Aorta (tissue), 5 donors: ENCODE measurements around the gene TBC1D8. TPM values are rescaled to one million over a fixed set of nuclear protein-coding genes. Genes with fewer than 3 reads are reported as not detected.

Experiments used
- ATAC-seq: fragments of 200-7000 bp; cut with Tn5 transposase; one replicate; pipeline ENCODE4 v1.9.1; 2022; ENCODE audit warnings: moderate library complexity; ENCODE audit not compliant: low FRiP score
- DNase-seq, 2 donors: peaks; one replicate each; pipeline ENCODE4 v3.0.0-alpha.2; 2020
- H3K27ac ChIP-seq, 2 donors: one replicate each; pipeline ENCODE4 v1.5.1; 2013; ENCODE audit warnings: low read length in 2 of 2, mild to moderate bottlenecking in 2 of 2, moderate library complexity in 2 of 2, control low read depth in 1 of 2, inconsistent platforms in 1 of 2, low read depth in 1 of 2
- H3K27me3 ChIP-seq, 2 donors: one replicate each; pipeline ENCODE4 v1.6.1; 2013; ENCODE audit warnings: control low read depth in 1 of 2, low read length in 1 of 2, mild to moderate bottlenecking in 1 of 2, moderate library complexity in 1 of 2; ENCODE audit not compliant: insufficient read depth in 2 of 2, control insufficient read depth in 1 of 2
- H3K36me3 ChIP-seq, 2 donors: one replicate each; pipeline ENCODE4 v1.6.1; 2013; ENCODE audit warnings: control low read depth in 1 of 2, low read length in 1 of 2, mild to moderate bottlenecking in 1 of 2; ENCODE audit not compliant: insufficient read depth in 2 of 2, control insufficient read depth in 1 of 2
- H3K4me1 ChIP-seq, 2 donors: one replicate each; pipeline ENCODE4 v1.6.1; 2013; ENCODE audit warnings: low read length in 2 of 2, control low read depth in 1 of 2, mild to moderate bottlenecking in 1 of 2, moderate library complexity in 1 of 2; ENCODE audit not compliant: insufficient read depth in 2 of 2, control insufficient read depth in 1 of 2
- H3K4me3 ChIP-seq, 2 donors: one replicate each; pipeline ENCODE4 v1.5.1; 2013; ENCODE audit warnings: low read length in 2 of 2, control low read depth in 1 of 2, mild to moderate bottlenecking in 1 of 2
- H3K9me3 ChIP-seq: one replicate; pipeline ENCODE4 v1.6.1; 2013; ENCODE audit warnings: mild to moderate bottlenecking, low read length; ENCODE audit not compliant: control insufficient read depth
- WGBS, 2 donors: extraction: QIAGEN DNeasy Blood & Tissue Kit; methylation state at CpG; one replicate each; pipeline ENCODE4 v1.1.7; 2013; 5-methylcytosine and 5-hydroxymethylcytosine counted together
- intact Hi-C, 2 donors: fragments of 100-400 bp; cut with DNase I; formaldehyde crosslinking; loops; one replicate each; pipeline versions ENCODE4 v1.14.2 to v1.15.0; 2022
- polyA plus RNA-seq, 2 donors: library from polyadenylated mRNA; stranded (reverse); fragments of 200-250 nt; gene quantifications; one replicate each; pipeline ENCODE4 v1.2.3, GENCODE V29; 2013
- total RNA-seq, 2 donors: library from RNA; stranded (reverse); fragmentation: NEBNext Ultra II Directional; extraction: Animal tissue kit (Norgen Biotek cat#: 25700); gene quantifications; one replicate each; pipeline ENCODE4 v1.2.1, GENCODE V29; 2021
- donor health status: healthy with polysubstance abuse.
- donor health status: Bipolar disorder and iron deficiency.
- donor health status: DM: no; HTN: no; CAD: no.
- donor health status: DM: no; HTN: no; CAD: no.
- donor health status: DM: yes; HTN: yes; CAD: no.

Gene TBC1D8
- total and polyA plus RNA-seq, 4 donors: 7.8 to 28.8 (median 23.4) TPM

GRCh38 chr2:101106453-101107181 is 44.6 kb downstream of the TBC1D8 start:
- H3K4me3 ChIP-seq: no peak overlapping the region
- no peaks in the 10 kb centered on the region for H3K27me3 ChIP-seq
- no peak for DNase-seq
- peaks cover 0 to 8% of the 10 kb centered on the region in 2 donors for H3K4me1 ChIP-seq
- H3K36me3 ChIP-seq: no peaks in the 10 kb centered on the region
- no peak for ATAC-seq
- intact Hi-C loops: no loop called here
- WGBS, 2 donors: 70 to 73% methylated on average over 12 of the region's 12 CpGs
- no peak overlapping the region for H3K27ac ChIP-seq
- H3K9me3 ChIP-seq: no peaks in the 10 kb centered on the region

GRCh38 chr2:101105654-101106053 is 45.5 kb downstream of the TBC1D8 start:
- intact Hi-C loops: no loop called here
- Histone ChIP-seq H3K4me1 (peaks cover 0 to 8% of the 10 kb centered on the region in 2 donors), H3K36me3 (no peaks in the 10 kb centered on the region), H3K27ac (no peak overlapping the region), H3K27me3 (no peaks in the 10 kb centered on the region), H3K9me3 (no peaks in the 10 kb centered on the region), H3K4me3 (no peak overlapping the region)
- 95 to 96% methylated on average over 4 of the region's 4 CpGs for WGBS, 2 donors
- DNase-seq (no peak), ATAC-seq (no peak)

DNA sequence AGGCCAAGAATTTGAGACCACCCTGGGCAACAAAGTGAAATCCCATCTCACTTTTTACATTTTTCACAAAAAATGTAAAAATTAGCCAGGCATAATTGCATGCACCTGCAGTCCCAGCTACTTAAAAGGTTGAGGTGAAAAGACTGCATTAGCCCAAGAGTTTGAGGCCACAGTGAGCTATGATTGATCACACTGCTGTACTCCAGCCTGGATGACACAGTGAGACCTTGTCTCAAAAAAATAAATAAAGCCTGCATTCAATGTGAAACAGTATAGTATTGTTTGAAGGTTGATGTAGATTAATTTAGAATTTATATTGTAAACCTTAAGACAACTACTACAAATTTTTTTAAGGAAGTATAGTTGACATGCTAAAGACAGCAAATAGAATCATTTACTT is 53.5 kb downstream of the TBC1D8 start:
- Histone ChIP-seq H3K27me3 (no peaks in the 10 kb centered on the region), H3K4me3 (no peak overlapping the region), H3K9me3 (no peaks in the 10 kb centered on the region), H3K4me1 (no peaks in the 10 kb centered on the region), H3K27ac (no peak overlapping the region), H3K36me3 (no peaks in the 10 kb centered on the region)
- no peak for ATAC-seq
- intact Hi-C loops: no loop called here
- no peak for DNase-seq

- ATAC-seq (no peak), DNase-seq (no peak)
- H3K4me3 ChIP-seq: no peak overlapping the region
- intact Hi-C loops: no loop called here
- H3K27me3 ChIP-seq: no peaks in the 10 kb centered on the region
- H3K4me1 ChIP-seq: no peaks in the 10 kb centered on the region
- 85 to 88% methylated on average over 4 of the region's 4 CpGs for WGBS, 2 donors
- H3K36me3 ChIP-seq: no peaks in the 10 kb centered on the region
- no peaks in the 10 kb centered on the region for H3K9me3 ChIP-seq
- no peak overlapping the region for H3K27ac ChIP-seq
These were observed 54.5 kb downstream of the TBC1D8 start for GRCh38 chr2:101096619-101097142.

GRCh38 chr2:101094351-101094750 is 56.8 kb downstream of the TBC1D8 start:
- no peak overlapping the region for H3K4me3 ChIP-seq
- H3K27me3 ChIP-seq: no peaks in the 10 kb centered on the region
- H3K9me3 ChIP-seq: no peaks in the 10 kb centered on the region
- DNase-seq: no peak
- H3K36me3 ChIP-seq: no peaks in the 10 kb centered on the region
- no peak overlapping the region for H3K27ac ChIP-seq
- WGBS, 2 donors: 65 to 67% methylated on average over 1 of the region's 1 CpG
- intact Hi-C loops: no loop called here
- H3K4me1 ChIP-seq: no peaks in the 10 kb centered on the region
- no peak for ATAC-seq

- no peak for ATAC-seq
- Histone ChIP-seq H3K36me3 (no peaks in the 10 kb centered on the region), H3K27ac (no peak overlapping the region), H3K4me1 (no peaks in the 10 kb centered on the region), H3K9me3 (no peaks in the 10 kb centered on the region), H3K4me3 (no peak overlapping the region), H3K27me3 (no peaks in the 10 kb centered on the region)
- no peak for DNase-seq
- intact Hi-C loops: no loop called here
- WGBS, 2 donors: 84 to 89% methylated on average over 12 of the region's 12 CpGs
These were observed 61.0 kb downstream of the TBC1D8 start for GRCh38 chr2:101089942-101090799.

DNA sequence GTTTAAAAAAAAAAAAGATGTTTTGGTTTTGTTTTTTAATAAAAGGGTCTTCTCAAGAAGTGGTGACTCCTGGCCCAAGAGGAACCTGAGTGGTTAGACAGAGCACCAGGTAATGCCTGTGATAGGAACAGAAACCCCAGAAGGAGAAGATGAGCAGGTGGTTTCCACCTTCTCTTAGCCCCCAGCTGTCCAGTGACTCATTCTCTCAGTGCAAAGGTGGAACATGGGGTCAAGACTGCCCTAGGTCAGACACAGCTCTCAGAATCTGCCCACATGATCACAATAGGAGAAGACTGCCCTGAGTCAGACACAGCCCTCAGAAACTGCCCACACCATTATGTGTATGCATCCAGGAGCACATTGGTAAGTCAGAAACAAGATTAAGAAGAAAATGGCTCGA is 61.8 kb downstream of the TBC1D8 start:
- ATAC-seq: no peak
- intact Hi-C loops: no loop called here

GRCh38 chr2:101087638-101088037 is 63.5 kb downstream of the TBC1D8 start:
- intact Hi-C loops: no loop called here
- no peaks in the 10 kb centered on the region for H3K9me3 ChIP-seq
- ATAC-seq (no peak), DNase-seq (no peak)
- no peaks in the 10 kb centered on the region for H3K27me3 ChIP-seq
- no peaks in the 10 kb centered on the region for H3K36me3 ChIP-seq
- no peak overlapping the region for H3K27ac ChIP-seq
- no peaks in the 10 kb centered on the region for H3K4me1 ChIP-seq
- no peak overlapping the region for H3K4me3 ChIP-seq

More for the DNA sequence above, 61.8 kb downstream of the TBC1D8 start:
- H3K9me3 ChIP-seq: no peaks in the 10 kb centered on the region
- WGBS, 2 donors: 93 to 98% methylated on average over 1 of the region's 1 CpG
- H3K4me3 ChIP-seq: no peak overlapping the region
- no peaks in the 10 kb centered on the region for H3K36me3 ChIP-seq
- no peaks in the 10 kb centered on the region for H3K4me1 ChIP-seq
- no peak for DNase-seq
- H3K27ac ChIP-seq: no peak overlapping the region
- H3K27me3 ChIP-seq: no peaks in the 10 kb centered on the region
